CD4-positive, alpha-beta T cell (primary cell): Measurements from ENCODE around the gene LTA4H. TPM values are rescaled to one million over a fixed set of nuclear protein-coding genes. Genes with fewer than 3 reads are reported as not detected.

Source experiments
- ATAC-seq: fragments of 200-7000 bp; cut with Tn5 transposase; one replicate; pipeline ENCODE4 v1.10.0; 2022; ENCODE audit warnings: mild to moderate bottlenecking; ENCODE audit not compliant: poor library complexity
- CTCF ChIA-PET: fragments of 350-600 bp; sonication (Branson Sonifier 250); formaldehyde crosslinking; loops from one replicate; lab custom pipeline; 2021; ENCODE audit warnings: antibody characterized with exemption, inconsistent platforms; lab: Charles Lee
- POLR2A ChIA-PET: fragments of 350-600 bp; sonication (Branson Sonifier 250); formaldehyde crosslinking; loops from one replicate; lab custom pipeline; 2021; ENCODE audit warnings: antibody characterized with exemption, inconsistent platforms; lab: Charles Lee
- DNase-seq, 14 experiments: peaks; one replicate each; pipeline ENCODE4 v3.0.0-alpha.2; 2013 to 2020; ENCODE audit warnings: mixed read lengths in 2 of 14
- H3K27ac ChIP-seq, 2 donors: one replicate each; pipeline versions ENCODE4 v1.5.1 to v1.7.0; 2013; ENCODE audit warnings: low read length in 2 of 2, low read depth in 1 of 2, mild to moderate bottlenecking in 1 of 2
- H3K27me3 ChIP-seq, 2 experiments: 1 replicate in 1 of 2; 2 replicates in 1 of 2; pipeline versions ENCODE4 v1.6.1 to v1.7.0; 2013; ENCODE audit warnings: low read length in 2 of 2, control low read depth in 1 of 2, mild to moderate bottlenecking in 1 of 2, moderate library complexity in 1 of 2; ENCODE audit not compliant: insufficient read depth in 2 of 2, control insufficient read depth in 1 of 2
- H3K36me3 ChIP-seq: one replicate; pipeline ENCODE4 v1.6.1; 2013; ENCODE audit warnings: low read length, control low read depth; ENCODE audit not compliant: insufficient read depth
- H3K4me1 ChIP-seq: one replicate; pipeline ENCODE4 v1.6.1; 2013; ENCODE audit warnings: low read length, control low read depth; ENCODE audit not compliant: insufficient read depth
- H3K4me3 ChIP-seq: one replicate; pipeline ENCODE4 v1.5.1; 2013; ENCODE audit warnings: mild to moderate bottlenecking, low read length, moderate library complexity
- H3K9me3 ChIP-seq, 2 experiments: 1 replicate in 1 of 2; 2 replicates in 1 of 2; pipeline versions ENCODE4 v1.6.1 to v1.7.0; 2013; ENCODE audit warnings: low read length in 2 of 2, mild to moderate bottlenecking in 2 of 2, control low read depth in 1 of 2, moderate library complexity in 1 of 2; ENCODE audit not compliant: control insufficient read depth in 1 of 2, insufficient read depth in 1 of 2
- H3K27ac Mint-ChIP-seq: one replicate; pipeline ENCODE4 v1.8.0; 2020; ENCODE audit warnings: mixed read lengths
- H3K27me3 Mint-ChIP-seq: one replicate; pipeline ENCODE4 v1.8.0; 2021; ENCODE audit warnings: mixed read lengths
- H3K36me3 Mint-ChIP-seq: one replicate; pipeline ENCODE4 v1.8.0; 2021; ENCODE audit warnings: low read depth, mixed read lengths
- H3K4me1 Mint-ChIP-seq: one replicate; pipeline ENCODE4 v1.8.0; 2021; ENCODE audit warnings: low read depth, mixed read lengths
- H3K4me3 Mint-ChIP-seq: one replicate; pipeline ENCODE4 v1.8.0; 2020; ENCODE audit warnings: mild to moderate bottlenecking, mixed read lengths
- H3K9me3 Mint-ChIP-seq: one replicate; pipeline ENCODE4 v1.8.0; 2020; ENCODE audit warnings: mixed read lengths
- intact Hi-C, 2 experiments: fragments of 100-400 bp; cut with DNase I in 1 of 2; cut with micrococcal nuclease in 1 of 2; formaldehyde crosslinking; loops; one replicate each; pipeline versions ENCODE4 v1.15.1 to v1.9.0; 2023 to 2025; cut with DNase I, micrococcal nuclease
- total RNA-seq, 174 experiments: library from RNA in 2 of 174; stranded (reverse) in 2 of 174; gene quantifications; one replicate each; pipeline ENCODE4 v1.2.3 and lab custom pipeline; 2021 to 2026
- TF ChIP-seq, protein P1 (sequence below): fragments of 200-600 bp; IDR thresholded peaks from one replicate; pipeline ENCODE4 v1.8.0; 2022; ENCODE audit warnings: antibody characterized with exemption, mild to moderate bottlenecking

LTA4H gene
- total RNA-seq, 2 experiments from 2014 or later, result 43.0 to 44.0 TPM

- H3K4me1 Mint-ChIP-seq, result no peaks in the 10 kb centered on the region
- TF ChIP-seq, protein P1, sequence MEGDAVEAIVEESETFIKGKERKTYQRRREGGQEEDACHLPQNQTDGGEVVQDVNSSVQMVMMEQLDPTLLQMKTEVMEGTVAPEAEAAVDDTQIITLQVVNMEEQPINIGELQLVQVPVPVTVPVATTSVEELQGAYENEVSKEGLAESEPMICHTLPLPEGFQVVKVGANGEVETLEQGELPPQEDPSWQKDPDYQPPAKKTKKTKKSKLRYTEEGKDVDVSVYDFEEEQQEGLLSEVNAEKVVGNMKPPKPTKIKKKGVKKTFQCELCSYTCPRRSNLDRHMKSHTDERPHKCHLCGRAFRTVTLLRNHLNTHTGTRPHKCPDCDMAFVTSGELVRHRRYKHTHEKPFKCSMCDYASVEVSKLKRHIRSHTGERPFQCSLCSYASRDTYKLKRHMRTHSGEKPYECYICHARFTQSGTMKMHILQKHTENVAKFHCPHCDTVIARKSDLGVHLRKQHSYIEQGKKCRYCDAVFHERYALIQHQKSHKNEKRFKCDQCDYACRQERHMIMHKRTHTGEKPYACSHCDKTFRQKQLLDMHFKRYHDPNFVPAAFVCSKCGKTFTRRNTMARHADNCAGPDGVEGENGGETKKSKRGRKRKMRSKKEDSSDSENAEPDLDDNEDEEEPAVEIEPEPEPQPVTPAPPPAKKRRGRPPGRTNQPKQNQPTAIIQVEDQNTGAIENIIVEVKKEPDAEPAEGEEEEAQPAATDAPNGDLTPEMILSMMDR, result no peak
- no peak for DNase-seq
- Histone ChIP-seq H3K27me3 (no peaks in the 10 kb centered on the region), H3K9me3 (no peaks in the 10 kb centered on the region), H3K4me1 (no peaks in the 10 kb centered on the region), H3K4me3 (no peak overlapping the region), H3K27ac (no peak overlapping the region), H3K36me3 (no peaks in the 10 kb centered on the region)
- no peaks in the 10 kb centered on the region for H3K36me3 Mint-ChIP-seq
- CTCF ChIA-PET, result interaction anchor here (1.3 kb wide), 1 partner anchor 11 kb away, joined by 4 read pairs; no protein-coding TSS in a partner anchor
- no peaks in the 10 kb centered on the region for H3K27me3 Mint-ChIP-seq
- no peak for ATAC-seq
- POLR2A ChIA-PET, result no interaction called here
- intact Hi-C loops, result no loop called here
- no peak overlapping the region for H3K4me3 Mint-ChIP-seq
- no peaks in the 10 kb centered on the region for H3K9me3 Mint-ChIP-seq
- H3K27ac Mint-ChIP-seq, result no peak overlapping the region
These were observed 57.0 kb downstream of the LTA4H start for GRCh38 chr12:95978351-95978750.

DNA sequence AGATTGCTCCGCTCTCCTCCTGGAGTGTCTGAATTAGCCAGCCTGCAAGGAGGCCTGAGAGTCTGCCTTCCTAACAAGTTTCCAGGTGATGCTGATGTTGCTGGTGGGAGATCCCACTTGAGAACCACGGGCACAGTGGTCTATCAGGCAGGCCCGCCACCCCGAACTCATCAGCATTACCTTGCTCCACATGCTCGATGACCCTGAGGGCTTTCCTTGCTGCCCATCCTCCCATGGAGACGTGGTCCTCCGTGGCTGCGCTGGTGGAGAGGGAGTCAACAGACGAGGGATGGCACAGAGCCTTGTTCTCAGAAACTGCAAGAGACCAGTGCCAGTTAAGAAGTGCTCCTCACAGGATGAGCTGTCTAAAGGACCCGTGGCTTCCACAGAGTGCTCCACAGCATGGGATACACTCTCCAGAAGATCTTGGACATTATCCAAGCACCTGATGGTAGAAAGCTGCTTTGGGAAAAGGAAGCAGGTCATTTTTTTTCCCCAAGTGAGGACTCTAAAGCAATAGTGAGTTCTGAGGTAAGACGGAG, 57.6 kb downstream of the LTA4H start:
- ChIA-PET POLR2A (no interaction called here), CTCF (no interaction called here)
- no peaks in the 10 kb centered on the region for H3K4me1 ChIP-seq
- H3K36me3 ChIP-seq, result no peaks in the 10 kb centered on the region
- Mint-ChIP-seq H3K9me3 (no peaks in the 10 kb centered on the region), H3K4me3 (no peak overlapping the region), H3K27me3 (no peaks in the 10 kb centered on the region), H3K27ac (no peak overlapping the region), H3K36me3 (no peaks in the 10 kb centered on the region), H3K4me1 (no peaks in the 10 kb centered on the region)
- no peak overlapping the region for H3K27ac ChIP-seq
- intact Hi-C loops, result no loop called here
- TF ChIP-seq, protein P1, result no peak
- H3K9me3 ChIP-seq, result no peaks in the 10 kb centered on the region
- no peak overlapping the region for H3K4me3 ChIP-seq
- ATAC-seq (no peak), DNase-seq (no peak)
- H3K27me3 ChIP-seq, result no peaks in the 10 kb centered on the region

GRCh38 chr12:95976416-95976832, 59.0 kb downstream of the LTA4H start:
- DNase-seq (no peak), ATAC-seq (no peak)
- H3K9me3 ChIP-seq, result no peaks in the 10 kb centered on the region
- no peaks in the 10 kb centered on the region for H3K4me1 Mint-ChIP-seq
- H3K4me3 ChIP-seq, result no peak overlapping the region
- CTCF ChIA-PET, result no interaction called here
- POLR2A ChIA-PET, result no interaction called here
- no peaks in the 10 kb centered on the region for H3K36me3 ChIP-seq
- no peaks in the 10 kb centered on the region for H3K27me3 Mint-ChIP-seq
- no peak overlapping the region for H3K27ac Mint-ChIP-seq
- TF ChIP-seq, protein P1, result no peak
- H3K27me3 ChIP-seq, result no peaks in the 10 kb centered on the region
- no peak overlapping the region for H3K4me3 Mint-ChIP-seq
- H3K36me3 Mint-ChIP-seq, result no peaks in the 10 kb centered on the region
- no peaks in the 10 kb centered on the region for H3K4me1 ChIP-seq
- intact Hi-C loops, result no loop called here
- H3K27ac ChIP-seq, result no peak overlapping the region
- no peaks in the 10 kb centered on the region for H3K9me3 Mint-ChIP-seq
